ENCODE measurements around the gene TXNDC2. TPM values are rescaled to one million over a fixed set of nuclear protein-coding genes. Genes with fewer than 3 reads are reported as not detected.

The TXNDC2 gene
- total and polyA plus RNA-seq, 10 of the 15 experiments (the other 5 are each of a cell fraction or from before 2014, with no cell fraction given) = 0.04 to 0.07 (median 0.06) TPM; not detected in 7

DNA sequence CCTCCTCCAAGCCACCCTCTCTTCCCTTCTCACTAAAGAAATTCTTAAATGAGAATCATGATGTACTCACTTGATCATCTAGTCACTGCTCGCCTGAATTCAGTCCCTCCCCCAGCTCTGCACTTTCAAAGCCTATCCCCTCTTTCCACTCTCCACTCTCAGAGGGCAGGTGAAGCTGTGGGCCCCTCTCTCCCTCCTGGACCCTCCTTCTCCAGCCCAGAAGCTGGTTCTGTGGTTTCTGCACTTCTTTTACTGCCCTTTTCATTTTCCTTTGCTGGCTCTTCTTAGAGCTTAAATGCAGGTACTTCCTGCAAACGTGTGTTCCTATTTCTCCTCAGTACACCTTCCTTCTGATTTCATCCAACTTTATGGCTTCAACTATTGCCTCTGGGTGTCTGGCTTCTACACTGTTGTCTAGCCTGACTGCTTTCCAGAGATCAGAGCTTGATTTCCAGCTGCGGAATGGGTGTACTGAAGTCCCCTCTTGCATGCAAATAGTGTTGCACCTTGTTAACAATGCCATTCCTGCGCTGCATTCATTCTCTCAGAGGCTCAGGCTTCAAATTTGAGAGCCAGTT lies 15.3 kb upstream of the TXNDC2 start:
- ChIA-PET SMC1A (ENCODE audit: uncharacterized antibody, unreplicated experiment) (interaction anchor here (0.5 to 1.2 kb wide), 2 partner anchors 9 to 337 kb away, joined by 3 to 5 read pairs; no protein-coding TSS in a partner anchor), CTCF (no interaction called here), RAD21 (ENCODE audit: unreplicated experiment) (no interaction called here), POLR2A (no interaction called here)
- FAIRE-seq (no peak), DNase-seq (ENCODE audit: low read depth, low spot score) (no peak), ATAC-seq (no peak)
- Histone ChIP-seq H3K4me3 (no peak overlapping the region), H3K27me3 (replicated peaks in 1 of 2; ENCODE audit: control insufficient read depth in 2 of 2, insufficient read depth in 2 of 2, low read length in 1 of 2) (no peaks in the 10 kb centered on the region), H3K27ac (ENCODE audit: control insufficient read depth, insufficient read depth) (no peak overlapping the region), H3K36me3 (ENCODE audit: control insufficient read depth in 2 of 2, insufficient read depth in 2 of 2, low read length in 1 of 2) (no peaks in the 10 kb centered on the region), H4K20me1 (ENCODE audit: control insufficient read depth, insufficient read depth) (no peaks in the 10 kb centered on the region), H2AFZ (ENCODE audit: control insufficient read depth, low read depth, low read length) (peak overlapping the region; percentile 52), H3K4me2 (ENCODE audit: control insufficient read depth, insufficient read depth) (peak overlapping the region; percentile 66), H3K79me2 (ENCODE audit: control insufficient read depth, insufficient read depth, low read length) (no peaks in the 10 kb centered on the region), H3K9me3 (replicated peaks; ENCODE audit: control insufficient read depth, insufficient read depth, low read length) (peaks cover 4% of the 10 kb centered on the region; the same call in 2 of the 3 replicates), H3K4me1 (ENCODE audit: control insufficient read depth, insufficient read depth, low read length) (peaks cover 11% of the 10 kb centered on the region), H3K9ac (ENCODE audit: control insufficient read depth, insufficient read depth, low read length) (no peak overlapping the region)
- WGBS (ENCODE audit: insufficient coverage, insufficient replicate concordance, low lambda C conversion rate, missing lambda C conversion rate) = 52% methylated on average over 4 of the region's 4 CpGs
- intact Hi-C loops (cut with micrococcal nuclease; ENCODE audit: unreplicated experiment) (loop anchor here (10.0 kb wide), 1 partner anchor 74 kb away; no protein-coding TSS in a partner anchor), in situ Hi-C loops (cut with MboI) (no loop called here)
- TF ChIP-seq, protein P1, sequence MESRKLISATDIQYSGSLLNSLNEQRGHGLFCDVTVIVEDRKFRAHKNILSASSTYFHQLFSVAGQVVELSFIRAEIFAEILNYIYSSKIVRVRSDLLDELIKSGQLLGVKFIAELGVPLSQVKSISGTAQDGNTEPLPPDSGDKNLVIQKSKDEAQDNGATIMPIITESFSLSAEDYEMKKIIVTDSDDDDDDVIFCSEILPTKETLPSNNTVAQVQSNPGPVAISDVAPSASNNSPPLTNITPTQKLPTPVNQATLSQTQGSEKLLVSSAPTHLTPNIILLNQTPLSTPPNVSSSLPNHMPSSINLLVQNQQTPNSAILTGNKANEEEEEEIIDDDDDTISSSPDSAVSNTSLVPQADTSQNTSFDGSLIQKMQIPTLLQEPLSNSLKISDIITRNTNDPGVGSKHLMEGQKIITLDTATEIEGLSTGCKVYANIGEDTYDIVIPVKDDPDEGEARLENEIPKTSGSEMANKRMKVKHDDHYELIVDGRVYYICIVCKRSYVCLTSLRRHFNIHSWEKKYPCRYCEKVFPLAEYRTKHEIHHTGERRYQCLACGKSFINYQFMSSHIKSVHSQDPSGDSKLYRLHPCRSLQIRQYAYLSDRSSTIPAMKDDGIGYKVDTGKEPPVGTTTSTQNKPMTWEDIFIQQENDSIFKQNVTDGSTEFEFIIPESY (IDR thresholded peaks at IDR 0.05) = no peak
- no peak for TF ChIP-seq EGR1 (IDR thresholded peaks at IDR 0.05; ENCODE audit: borderline replicate concordance in 1 of 2, low read depth in 2 of 2, low read length in 2 of 2)
- TF ChIP-seq ZZZ3 (IDR thresholded peaks at IDR 0.05; ENCODE audit: control insufficient read depth, insufficient read length, low read depth) = no peak
- TF ChIP-seq RCOR1 (conservative IDR thresholded peaks at IDR 0.05; ENCODE audit: low read depth, low read length) = no peak
- TF ChIP-seq IRF5 (IDR thresholded peaks at IDR 0.05; ENCODE audit: borderline replicate concordance) = no peak
- no peak for TF ChIP-seq REST (IDR thresholded peaks at IDR 0.05; ENCODE audit: low read depth, low read length)
- TF ChIP-seq, protein P2, sequence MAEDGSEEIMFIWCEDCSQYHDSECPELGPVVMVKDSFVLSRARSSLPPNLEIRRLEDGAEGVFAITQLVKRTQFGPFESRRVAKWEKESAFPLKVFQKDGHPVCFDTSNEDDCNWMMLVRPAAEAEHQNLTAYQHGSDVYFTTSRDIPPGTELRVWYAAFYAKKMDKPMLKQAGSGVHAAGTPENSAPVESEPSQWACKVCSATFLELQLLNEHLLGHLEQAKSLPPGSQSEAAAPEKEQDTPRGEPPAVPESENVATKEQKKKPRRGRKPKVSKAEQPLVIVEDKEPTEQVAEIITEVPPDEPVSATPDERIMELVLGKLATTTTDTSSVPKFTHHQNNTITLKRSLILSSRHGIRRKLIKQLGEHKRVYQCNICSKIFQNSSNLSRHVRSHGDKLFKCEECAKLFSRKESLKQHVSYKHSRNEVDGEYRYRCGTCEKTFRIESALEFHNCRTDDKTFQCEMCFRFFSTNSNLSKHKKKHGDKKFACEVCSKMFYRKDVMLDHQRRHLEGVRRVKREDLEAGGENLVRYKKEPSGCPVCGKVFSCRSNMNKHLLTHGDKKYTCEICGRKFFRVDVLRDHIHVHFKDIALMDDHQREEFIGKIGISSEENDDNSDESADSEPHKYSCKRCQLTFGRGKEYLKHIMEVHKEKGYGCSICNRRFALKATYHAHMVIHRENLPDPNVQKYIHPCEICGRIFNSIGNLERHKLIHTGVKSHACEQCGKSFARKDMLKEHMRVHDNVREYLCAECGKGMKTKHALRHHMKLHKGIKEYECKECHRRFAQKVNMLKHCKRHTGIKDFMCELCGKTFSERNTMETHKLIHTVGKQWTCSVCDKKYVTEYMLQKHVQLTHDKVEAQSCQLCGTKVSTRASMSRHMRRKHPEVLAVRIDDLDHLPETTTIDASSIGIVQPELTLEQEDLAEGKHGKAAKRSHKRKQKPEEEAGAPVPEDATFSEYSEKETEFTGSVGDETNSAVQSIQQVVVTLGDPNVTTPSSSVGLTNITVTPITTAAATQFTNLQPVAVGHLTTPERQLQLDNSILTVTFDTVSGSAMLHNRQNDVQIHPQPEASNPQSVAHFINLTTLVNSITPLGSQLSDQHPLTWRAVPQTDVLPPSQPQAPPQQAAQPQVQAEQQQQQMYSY (CRISPR knock-in tag; IDR thresholded peaks at IDR 0.05) = no peak
- no peak for TF ChIP-seq MYC (IDR thresholded peaks at IDR 0.05; ENCODE audit: insufficient read depth, insufficient read length, insufficient replicate concordance, low read length, severe bottlenecking)
- no peak for TF ChIP-seq CBFB (IDR thresholded peaks at IDR 0.05; ENCODE audit: low read depth)
- TF ChIP-seq HDAC6 (IDR thresholded peaks at IDR 0.05; ENCODE audit: unreplicated experiment) = no peak
- no peak for TF ChIP-seq JUND (IDR thresholded peaks at IDR 0.05; ENCODE audit: low read depth, low read length)
- no TSS peak for BruUV-seq (replicated peaks)
